T-helper 9 cell (primary cell): ENCODE data around the gene IMP3.

Experiments
- DNase-seq: peaks from one replicate; pipeline ENCODE4 v3.0.0-alpha.2; 2020

The IMP3 gene

DNA sequence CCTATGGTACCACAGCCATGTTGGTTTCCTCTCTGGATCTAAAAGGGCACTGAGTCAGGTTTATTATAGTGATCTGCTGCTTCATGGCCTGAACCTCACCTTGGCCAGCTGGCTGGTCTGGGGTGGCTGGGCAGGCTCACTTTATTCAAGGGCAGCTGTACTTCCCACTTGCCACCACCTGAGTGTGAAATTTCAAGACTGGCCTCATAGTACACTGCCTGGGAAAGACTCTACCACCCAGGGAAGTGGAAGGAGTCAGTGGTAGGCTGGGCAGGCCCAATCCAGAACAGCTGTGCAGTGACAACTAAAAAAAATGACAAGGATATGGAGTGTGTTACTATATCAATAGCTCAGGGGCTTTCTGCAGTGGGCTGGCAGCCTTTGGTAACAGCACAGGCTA is 23.3 kb downstream of the IMP3 start:
- no peak for DNase-seq

DNA sequence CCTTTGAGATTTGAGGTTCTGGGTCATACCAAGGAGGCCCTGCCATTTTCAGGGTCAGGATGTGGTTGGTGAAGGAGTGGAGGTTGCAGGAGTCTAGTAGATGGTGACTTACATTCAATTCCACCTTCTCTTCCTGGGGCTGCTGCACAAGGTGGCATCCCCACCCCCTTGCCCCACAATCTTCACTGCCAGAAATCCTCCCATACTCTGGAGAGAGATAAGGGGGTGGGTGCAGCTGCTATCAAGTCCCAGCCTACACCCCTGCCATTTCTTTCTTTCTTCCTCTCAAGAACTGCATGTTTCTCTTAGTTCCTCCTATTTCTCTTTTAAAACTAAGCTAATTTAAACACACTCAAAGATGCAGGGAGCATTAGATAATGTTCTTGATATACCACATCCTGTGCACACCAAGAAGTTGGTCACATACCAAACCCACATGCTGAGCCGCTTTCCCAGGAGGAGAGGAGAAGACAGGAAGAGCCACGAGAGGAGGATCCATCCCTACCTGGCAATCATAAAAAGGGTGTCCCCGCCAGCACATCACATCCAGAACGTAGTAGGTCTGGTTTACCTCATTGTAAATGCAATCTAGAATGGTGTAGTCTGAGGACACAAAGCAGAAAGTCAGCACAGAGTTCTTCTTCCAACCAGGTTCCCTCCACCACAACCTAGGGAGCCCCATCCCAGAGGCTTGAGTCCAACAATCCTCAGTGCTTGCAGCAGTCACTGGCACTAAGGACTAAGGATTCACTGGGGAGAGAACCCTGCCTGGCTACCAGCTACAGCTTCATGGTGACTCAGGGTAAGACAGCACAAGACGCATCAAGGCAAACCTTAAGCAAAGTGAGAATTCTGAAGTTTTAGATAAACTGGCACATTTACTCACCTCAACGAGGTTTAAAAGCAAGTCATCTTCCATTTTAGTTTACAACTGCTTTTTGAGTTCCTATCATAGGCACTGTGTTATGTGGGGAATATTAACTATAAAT is 33.0 kb downstream of the IMP3 start:
- DNase-seq = no peak

DNA sequence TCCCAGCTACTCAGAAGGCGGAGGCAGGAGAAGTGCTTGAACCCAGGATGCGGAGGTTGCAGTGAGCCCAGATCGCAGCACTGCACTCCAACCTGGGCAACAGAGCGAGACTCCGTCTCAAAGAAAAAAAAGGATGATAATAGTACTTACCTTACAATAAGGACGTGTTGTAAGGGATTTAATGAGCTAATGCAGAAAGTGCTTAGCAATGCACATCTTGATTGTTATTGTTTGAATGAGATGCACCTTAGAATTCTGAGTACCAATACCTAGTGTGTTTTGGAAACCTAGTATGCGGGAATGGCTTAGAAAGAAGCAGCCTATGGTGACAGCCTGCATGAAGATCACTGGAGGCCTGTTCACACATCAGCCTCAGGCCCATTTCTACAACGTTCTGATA is 34.0 kb downstream of the IMP3 start:
- DNase-seq = no peak

DNA sequence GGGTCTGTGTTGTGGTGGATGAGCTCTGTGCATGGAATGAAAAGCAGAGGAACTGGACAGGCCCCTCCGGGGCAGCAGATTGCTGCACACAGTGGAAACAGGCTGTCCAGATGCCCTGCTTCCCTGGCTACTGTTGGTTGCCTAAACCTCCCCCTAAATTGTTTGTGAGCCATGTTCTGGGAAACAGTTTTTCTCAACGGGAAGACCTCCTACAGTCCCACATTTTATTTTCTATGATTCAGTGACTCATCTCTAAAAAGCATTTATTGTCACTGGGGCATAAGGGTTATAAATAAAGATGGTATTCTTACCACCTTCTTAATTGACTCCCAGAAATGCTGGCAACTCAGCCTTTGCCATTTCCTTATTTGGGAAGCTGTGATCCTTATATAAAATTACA is 40.6 kb downstream of the IMP3 start:
- no peak for DNase-seq

DNA sequence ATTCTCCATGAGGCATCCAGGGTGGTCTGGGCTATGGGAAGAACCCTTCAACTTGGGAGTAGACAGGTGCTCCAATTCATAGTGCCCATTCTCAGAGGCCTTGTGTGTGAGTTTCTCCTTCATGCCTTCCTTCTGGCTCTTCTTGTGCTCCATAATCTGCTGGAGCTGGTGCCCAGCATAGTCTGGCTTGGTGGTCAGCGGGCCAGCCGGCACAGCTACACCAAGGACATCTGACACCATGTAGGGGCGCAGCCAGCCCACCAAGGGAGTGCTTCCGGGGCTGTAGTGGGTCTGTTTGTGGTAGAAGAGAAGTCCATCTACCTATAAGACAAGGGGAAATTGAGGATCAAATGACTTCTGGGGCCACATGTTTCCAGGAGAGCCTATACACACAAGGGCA is 41.7 kb downstream of the IMP3 start:
- no peak for DNase-seq

DNA sequence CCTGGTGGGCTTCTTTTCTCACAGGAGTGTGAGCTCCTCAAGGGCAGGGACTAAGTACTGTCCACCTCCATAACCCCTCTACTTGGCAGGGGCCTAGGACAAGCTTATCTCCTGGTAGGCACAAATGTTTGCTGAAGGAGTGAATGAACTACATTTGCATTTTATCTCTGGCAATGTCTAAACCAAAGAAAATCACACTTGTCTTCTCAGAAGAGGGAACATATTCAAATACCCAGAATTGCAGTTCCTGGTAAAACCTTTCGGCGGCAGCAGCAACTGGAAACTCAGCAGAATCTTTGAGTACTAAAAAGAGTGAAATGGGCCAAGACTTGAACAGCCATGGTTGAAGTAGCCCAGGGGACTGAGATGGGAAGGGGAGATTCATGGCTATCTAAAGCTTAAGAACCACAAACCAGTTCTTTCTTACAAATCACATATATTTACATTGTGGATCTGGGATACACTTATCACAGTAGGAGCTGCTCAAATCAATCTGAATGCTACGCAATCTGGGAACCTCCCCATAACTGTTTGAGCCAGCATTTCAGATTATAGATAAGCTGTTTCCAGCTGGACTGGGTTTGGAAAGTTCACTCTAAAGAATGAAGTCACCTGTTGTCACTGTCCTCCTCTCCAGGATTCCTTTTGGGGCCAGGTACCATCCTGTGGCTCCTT is 42.2 kb downstream of the IMP3 start:
- DNase-seq = no peak

DNA sequence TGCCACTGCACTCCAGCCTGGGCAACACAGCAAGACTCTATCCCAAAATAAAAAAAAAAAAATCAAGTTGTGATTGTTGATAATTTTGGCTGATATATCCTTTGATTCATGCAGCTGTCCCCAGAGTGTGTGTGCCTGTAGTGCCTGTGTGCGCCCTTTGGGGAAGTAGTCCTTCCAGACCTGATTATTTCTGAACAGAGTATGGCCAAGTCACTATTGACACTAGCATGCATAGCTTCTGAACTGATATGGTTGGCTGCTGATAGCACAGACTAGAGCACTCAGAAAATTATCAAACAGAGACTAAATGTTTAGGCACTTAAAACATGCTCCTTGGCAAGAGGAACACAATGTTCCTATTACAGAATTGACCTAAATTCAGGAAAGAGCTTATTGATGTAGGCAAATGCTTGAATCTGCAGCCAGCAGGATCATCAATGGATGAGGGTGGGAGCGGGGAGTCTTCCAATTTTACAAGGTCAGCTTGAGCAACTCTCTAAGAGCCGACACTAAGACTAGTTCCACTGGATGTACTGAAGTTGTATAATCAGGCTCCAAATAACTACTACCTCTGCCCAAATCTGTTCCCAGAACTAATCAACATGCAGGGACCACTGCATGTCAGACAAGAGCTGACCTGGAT is 43.2 kb downstream of the IMP3 start:
- DNase-seq = no peak

DNA sequence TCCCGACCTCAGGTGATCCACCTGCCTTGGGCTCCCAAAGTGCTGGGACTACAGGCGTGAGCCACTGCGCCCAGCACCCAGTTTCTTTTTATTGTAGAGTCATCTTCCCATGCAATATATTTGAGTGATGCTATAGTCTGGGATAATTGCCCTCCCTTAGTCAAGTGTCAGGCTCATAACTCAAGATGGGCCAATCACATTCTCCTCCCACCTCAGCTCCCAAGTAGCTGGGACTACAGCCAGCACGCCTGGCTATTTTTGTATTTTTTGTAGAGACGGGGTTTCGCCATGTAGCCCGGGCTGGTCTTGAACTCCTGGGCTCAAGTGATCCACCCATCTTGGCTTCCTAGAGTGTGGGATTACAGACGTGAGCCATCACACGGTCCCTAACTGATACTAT is 45.7 kb downstream of the IMP3 start:
- no peak for DNase-seq

DNA sequence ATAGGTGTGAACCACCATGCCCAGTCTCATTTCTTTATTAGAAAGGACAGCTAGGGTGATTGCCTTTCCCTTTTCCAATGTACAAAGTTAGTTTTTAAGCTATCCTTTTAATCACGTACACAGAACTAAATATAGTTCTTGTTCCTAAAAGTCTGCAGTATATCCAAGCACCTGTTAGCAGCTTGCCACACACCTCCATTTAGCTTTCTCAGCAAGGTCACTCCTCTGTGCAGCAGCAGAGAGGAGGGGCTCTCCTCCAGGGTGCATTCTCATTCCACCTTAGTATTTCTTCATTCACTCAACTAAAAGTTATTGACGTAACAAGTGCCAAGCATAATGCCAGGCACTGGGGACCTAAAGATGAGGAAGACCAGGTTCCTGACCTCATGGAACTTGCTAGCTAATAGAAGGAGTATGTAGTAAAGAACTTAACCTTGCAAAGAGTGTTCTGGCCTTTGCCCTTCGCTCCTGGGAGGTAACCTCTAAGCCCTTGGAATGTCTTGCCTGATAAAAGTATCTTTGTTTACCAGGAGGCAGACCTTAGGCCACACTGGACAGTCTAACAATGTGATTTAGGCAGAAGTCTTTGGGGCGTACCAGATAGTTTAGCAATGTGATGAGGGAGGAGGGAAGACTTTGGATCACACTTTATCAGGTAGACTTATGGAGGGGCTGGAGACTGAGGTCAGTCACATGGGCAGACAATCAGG is 48.2 kb downstream of the IMP3 start:
- no peak for DNase-seq

DNA sequence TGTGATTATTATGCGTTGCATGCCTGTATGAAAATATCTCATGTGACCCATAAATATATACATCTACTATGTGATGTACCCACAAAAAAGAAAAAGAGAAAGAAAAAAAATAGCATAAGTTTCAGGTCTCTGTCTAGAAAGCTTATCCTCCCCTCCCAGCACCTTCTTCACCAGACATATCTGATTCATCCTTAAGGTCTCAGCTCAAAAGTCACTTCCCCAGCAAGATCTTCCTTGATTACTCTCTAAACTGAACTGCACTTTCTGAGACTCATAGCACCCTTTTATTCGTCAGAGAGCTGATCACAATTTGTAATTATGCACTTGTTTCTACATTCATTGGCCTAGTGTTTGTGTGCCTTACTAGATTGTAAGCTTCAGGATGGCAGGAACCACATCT is 49.8 kb downstream of the IMP3 start:
- no peak for DNase-seq
